Glomerular visceral epithelial cell (primary cell): ENCODE data around the gene SAPCD1.

Experiments used
- DNase-seq: peaks from one replicate; pipeline ENCODE4 v3.0.0-alpha.2; 2016; ENCODE audit errors: extremely low spot score

The SAPCD1 gene

GRCh38 chr6:31729515-31729978, 32.9 kb upstream of the SAPCD1 start:
- DNase-seq: peak; percentile 88

- DNase-seq: peak; percentile 88
Measured at GRCh38 chr6:31729979-31730630, 32.4 kb upstream of the SAPCD1 start.

GRCh38 chr6:31730631-31731086, 31.8 kb upstream of the SAPCD1 start:
- no peak for DNase-seq

GRCh38 chr6:31732029-31732428, 30.4 kb upstream of the SAPCD1 start:
- no peak for DNase-seq

- DNase-seq: no peak
Measured at GRCh38 chr6:31733734-31734133, 28.7 kb upstream of the SAPCD1 start.

GRCh38 chr6:31734247-31734820, 28.1 kb upstream of the SAPCD1 start:
- DNase-seq: no peak

- peak; percentile 77 for DNase-seq
Measured at GRCh38 chr6:31734821-31735406, 27.5 kb upstream of the SAPCD1 start.

GRCh38 chr6:31736021-31736767, 26.3 kb upstream of the SAPCD1 start, which contains the start of gene CLIC1:
Gene CLIC1 (minus strand): TSS chr6:31736530. CDS start chr6:31736300, 230 bp downstream.
- DNase-seq: peak; percentile 85

- no peak for DNase-seq
Measured at GRCh38 chr6:31736768-31737314, 25.6 kb upstream of the SAPCD1 start.

GRCh38 chr6:31737315-31737990, 25.0 kb upstream of the SAPCD1 start:
- no peak for DNase-seq

- DNase-seq: peak; percentile 85
Measured at GRCh38 chr6:31737991-31738979, 24.2 kb upstream of the SAPCD1 start.

GRCh38 chr6:31739639-31740396, 22.6 kb upstream of the SAPCD1 start, which contains the start of gene MSH5:
Gene MSH5 (plus strand): TSS chr6:31740005. CDS start chr6:31740467, 462 bp downstream.
- peak; percentile 100 for DNase-seq

GRCh38 chr6:31740397-31741223, 21.8 kb upstream of the SAPCD1 start:
- no peak for DNase-seq

GRCh38 chr6:31741815-31742214, 20.6 kb upstream of the SAPCD1 start:
- DNase-seq: no peak

GRCh38 chr6:31742894-31743293, 19.6 kb upstream of the SAPCD1 start:
- DNase-seq: no peak

GRCh38 chr6:31744422-31744821, 18.0 kb upstream of the SAPCD1 start:
- DNase-seq: no peak

GRCh38 chr6:31749301-31750036, 13.0 kb upstream of the SAPCD1 start:
- no peak for DNase-seq
